GM18951 (cell line): ENCODE results near the gene CDA.

ENCODE experiments used
- POLR2A ChIP-seq: IDR thresholded peaks from 4 replicates; pipeline ENCODE4 v1.6.1; 2011; ENCODE audit warnings: mild to moderate bottlenecking; ENCODE audit not compliant: insufficient read length, insufficient read depth; ENCODE audit errors: extremely low read depth
- in situ Hi-C: fragments of 300-500 bp; cut with MboI; formaldehyde crosslinking; loops from one replicate; pipeline ENCODE4 v1.12.0; 2022; ENCODE audit warnings: low sequenced_read_pairs, mixed read lengths, inconsistent platforms; ENCODE audit not compliant: unreplicated experiment

The CDA gene

GRCh38 chr1:20588634-20589225 lies at the start of gene CDA:
TSS of gene CDA (plus strand) at chr1:20589097. CDS start at chr1:20589130, 33 bp downstream.
- TF ChIP-seq POLR2A, result no peak
- in situ Hi-C loops, result no loop called here

DNA sequence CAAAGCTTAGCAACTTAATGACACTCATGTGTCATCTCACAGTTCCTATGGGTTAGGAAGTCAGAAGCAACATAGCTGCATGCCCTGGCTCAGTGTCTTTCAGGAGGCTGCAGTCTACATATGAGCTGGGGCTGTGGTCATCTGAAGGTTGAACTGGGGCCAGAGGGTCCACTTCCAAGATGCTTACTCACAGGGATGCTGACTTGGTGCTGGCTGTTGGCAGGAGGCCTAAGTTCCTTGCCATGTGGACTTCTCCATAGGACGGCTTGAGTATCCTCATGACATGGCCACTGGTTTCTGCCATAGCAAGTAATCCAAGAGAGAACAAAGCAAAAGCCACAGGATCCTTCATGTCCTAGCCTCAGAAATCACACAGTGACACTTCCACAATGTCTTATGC lies 48.6 kb upstream of the CDA start:
- in situ Hi-C loops, result no loop called here
- no peak for TF ChIP-seq POLR2A

DNA sequence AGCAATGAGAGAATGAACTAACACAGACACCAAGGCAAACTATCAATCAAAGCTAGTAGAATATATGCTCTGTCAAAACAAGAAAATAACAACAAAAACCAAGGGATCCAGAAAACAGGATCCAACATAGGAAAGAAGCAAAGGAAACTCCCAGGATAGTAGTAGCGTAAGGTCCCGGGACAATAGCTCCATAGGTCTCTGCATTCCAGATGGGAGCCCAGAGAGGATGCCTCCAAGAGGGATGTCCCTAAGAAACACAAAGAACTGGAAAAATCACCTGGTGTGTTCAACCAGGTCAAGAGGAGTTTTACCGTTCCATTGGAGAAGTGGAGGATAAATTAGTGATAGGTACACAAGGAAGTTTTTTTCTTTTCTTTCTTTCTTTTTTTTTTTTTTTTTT lies 42.3 kb upstream of the CDA start:
- no peak for TF ChIP-seq POLR2A
- in situ Hi-C loops, result no loop called here

GRCh38 chr1:20551161-20551560 lies 37.7 kb upstream of the CDA start:
- in situ Hi-C loops, result no loop called here
- TF ChIP-seq POLR2A, result no peak

GRCh38 chr1:20551945-20552727 lies 36.8 kb upstream of the CDA start, which contains the start of gene FAM43B:
TSS of gene FAM43B (plus strand) at chr1:20552573. CDS start at chr1:20552974, 401 bp downstream.
- in situ Hi-C loops, result no loop called here

DNA sequence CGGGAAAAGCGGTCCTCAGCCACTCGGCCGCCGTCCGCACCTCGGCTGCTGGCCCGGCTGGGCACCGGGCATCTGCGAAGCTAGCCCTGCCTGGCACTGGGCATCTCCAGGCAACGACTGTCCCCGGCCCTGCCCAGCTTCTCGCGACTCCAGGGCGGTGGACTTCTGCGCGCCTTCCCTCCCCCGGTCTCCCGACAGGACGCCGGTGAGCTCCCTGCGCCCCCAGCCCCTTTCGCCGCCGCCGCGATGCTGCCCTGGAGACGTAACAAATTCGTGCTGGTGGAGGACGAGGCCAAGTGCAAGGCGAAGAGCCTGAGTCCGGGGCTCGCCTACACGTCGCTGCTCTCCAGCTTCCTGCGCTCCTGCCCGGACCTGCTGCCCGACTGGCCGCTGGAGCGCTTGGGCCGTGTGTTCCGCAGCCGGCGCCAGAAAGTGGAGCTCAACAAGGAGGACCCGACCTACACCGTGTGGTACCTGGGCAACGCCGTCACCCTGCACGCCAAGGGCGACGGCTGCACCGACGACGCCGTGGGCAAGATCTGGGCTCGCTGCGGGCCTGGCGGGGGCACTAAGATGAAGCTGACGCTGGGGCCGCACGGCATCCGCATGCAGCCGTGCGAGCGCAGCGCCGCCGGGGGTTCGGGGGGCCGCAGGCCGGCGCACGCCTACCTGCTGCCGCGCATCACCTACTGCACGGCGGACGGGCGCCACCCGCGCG lies 36.0 kb upstream of the CDA start:
- in situ Hi-C loops, result no loop called here

More at GRCh38 chr1:20551945-20552727, 36.8 kb upstream of the CDA start, which contains the start of gene FAM43B:
- no peak for TF ChIP-seq POLR2A

DNA sequence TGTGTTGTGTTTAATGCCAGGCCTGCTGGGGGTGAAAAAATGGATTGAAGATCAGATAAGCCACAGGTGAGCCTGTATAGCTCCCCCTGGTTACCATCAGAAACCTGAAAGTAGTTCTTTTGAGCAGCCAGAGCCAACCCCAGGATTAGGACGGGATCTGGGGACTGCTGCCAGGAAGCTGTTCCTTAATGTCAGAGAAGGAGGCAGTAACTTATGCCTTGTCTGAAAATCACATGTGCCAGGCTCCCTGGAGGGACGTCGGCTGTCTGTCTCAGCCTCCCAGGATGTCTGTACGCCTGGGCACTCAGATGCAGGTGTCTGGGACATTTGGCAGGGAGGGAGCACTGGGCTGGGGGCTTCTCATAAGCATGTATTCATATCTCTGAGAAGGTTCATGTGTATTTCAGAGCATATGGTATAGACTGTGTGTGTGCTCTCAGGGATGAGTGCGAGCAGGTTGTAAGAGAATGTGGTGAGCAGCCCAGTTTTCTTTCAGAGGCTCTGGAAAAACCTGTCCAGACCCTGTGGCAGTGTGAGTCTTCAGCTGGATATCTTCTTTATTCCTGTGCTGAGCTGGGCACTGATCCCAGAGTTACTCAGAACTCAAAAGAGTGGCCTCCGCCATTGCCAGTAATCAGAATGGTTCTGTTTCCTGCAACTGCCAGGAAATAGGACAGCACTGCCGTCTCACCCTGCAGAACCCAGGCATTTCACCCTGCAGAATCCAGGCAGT lies 33.7 kb upstream of the CDA start:
- in situ Hi-C loops, result no loop called here

More for the DNA sequence above, 36.0 kb upstream of the CDA start:
- no peak for TF ChIP-seq POLR2A

GRCh38 chr1:20555758-20556120 lies 33.2 kb upstream of the CDA start:
- TF ChIP-seq POLR2A, result no peak
- in situ Hi-C loops, result no loop called here

More for the DNA sequence above, 33.7 kb upstream of the CDA start:
- TF ChIP-seq POLR2A, result no peak

DNA sequence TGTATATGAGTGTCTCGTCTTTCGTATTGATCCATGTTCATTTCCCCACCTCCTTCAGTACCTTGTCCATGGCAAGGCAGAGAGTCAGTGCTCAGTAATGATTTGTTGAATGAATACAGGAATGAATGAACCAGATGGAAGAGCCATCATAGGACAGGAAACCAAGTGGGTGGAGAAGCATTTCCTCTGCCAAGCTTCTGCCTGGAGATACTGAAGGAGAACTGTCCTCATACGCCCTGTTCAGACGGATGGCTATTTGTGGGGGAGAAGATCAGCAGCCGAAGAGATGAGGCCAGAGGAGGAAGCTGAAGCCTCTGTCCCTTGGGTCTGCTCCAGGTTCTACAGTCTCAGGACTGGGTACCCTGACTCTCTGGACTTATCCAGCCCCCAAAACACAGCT lies 30.7 kb upstream of the CDA start:
- no peak for TF ChIP-seq POLR2A

DNA sequence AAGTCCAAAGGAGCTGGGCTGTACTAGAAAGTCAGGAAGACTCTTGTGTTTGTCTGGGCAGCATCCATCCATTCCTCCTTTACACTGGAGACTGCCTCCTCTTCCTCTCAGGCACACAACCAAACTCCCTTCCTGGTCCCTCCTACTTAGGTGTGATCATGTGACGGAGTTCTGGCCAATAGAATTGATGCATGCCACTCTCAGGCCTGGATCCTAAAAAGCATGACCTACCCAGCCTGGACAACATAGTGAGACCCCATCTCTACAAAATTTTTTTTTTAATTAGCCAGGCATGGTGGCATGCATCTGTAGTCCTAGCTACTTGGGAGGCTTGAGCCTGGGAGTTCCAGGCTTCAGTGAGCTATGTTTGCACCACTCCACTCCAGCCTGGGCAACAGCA lies 27.9 kb upstream of the CDA start:
- in situ Hi-C loops, result no loop called here
- no peak for TF ChIP-seq POLR2A

More for the DNA sequence above, 30.7 kb upstream of the CDA start:
- in situ Hi-C loops, result no loop called here

GRCh38 chr1:20565234-20565633 lies 23.7 kb upstream of the CDA start:
- in situ Hi-C loops, result no loop called here
- no peak for TF ChIP-seq POLR2A

DNA sequence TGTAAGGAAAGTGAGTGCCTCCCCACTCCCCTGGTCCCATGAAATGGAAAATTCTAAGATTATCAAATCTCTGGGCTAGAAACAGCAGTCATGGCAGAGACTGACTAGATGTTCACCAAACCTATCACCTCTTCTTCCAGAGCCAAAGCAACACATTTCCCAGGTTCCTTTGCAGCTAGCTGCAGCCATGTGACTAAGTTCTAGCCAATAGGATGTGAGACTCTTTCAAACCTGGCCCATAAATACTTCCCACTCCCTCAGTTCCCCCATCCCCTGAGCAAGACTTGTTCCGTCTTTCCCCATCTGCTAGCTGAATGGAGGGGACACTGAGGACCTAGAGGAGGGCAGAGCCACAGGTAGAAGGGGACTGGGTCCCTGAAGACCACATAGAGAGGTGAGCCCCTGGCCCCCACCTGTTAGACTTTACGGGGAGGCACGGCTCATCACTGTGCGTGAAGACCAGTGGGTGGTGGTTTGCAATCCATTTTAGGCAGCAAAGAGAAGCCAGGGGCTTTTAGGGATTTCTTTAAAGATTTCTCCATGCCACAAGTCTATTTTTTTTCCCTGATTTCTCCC lies 19.3 kb upstream of the CDA start:
- in situ Hi-C loops, result no loop called here

More for the DNA sequence above, 19.3 kb upstream of the CDA start:
- no peak for TF ChIP-seq POLR2A
